ENCODE results near the gene BCL7A.

DNA sequence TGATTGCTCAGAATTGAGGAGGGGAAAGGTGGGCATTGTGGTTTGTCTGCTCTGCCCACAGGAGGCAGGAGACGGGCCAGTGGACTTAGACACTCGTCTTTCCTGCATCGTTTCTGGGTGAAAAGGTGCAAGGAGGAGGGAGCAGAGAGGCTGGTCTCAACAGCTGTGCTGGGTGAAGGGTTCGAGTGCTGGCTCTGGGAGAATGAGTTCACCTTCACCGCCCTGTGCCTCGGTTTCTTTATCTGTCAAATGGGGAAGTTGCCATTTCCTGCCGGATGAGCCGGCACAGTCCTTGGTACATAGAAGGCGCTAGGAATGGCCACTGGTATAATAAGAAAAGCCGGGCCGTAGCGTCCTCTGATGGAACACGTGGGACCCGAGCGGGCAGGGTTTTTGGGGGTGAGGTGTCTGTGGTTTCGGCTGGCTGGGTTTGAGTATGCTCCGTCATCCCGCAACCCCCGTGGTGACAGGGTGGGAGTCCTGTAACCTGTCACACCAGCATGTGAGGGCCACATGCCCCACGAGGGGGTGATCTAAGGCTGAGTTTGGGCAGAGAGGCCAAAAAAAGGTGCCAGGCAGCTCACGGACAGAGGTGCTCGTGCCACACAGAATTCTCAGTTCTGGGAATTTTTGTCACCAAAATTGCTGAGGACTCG, 7.3 kb downstream of the BCL7A start:
- TF ChIP-seq, protein P1, sequence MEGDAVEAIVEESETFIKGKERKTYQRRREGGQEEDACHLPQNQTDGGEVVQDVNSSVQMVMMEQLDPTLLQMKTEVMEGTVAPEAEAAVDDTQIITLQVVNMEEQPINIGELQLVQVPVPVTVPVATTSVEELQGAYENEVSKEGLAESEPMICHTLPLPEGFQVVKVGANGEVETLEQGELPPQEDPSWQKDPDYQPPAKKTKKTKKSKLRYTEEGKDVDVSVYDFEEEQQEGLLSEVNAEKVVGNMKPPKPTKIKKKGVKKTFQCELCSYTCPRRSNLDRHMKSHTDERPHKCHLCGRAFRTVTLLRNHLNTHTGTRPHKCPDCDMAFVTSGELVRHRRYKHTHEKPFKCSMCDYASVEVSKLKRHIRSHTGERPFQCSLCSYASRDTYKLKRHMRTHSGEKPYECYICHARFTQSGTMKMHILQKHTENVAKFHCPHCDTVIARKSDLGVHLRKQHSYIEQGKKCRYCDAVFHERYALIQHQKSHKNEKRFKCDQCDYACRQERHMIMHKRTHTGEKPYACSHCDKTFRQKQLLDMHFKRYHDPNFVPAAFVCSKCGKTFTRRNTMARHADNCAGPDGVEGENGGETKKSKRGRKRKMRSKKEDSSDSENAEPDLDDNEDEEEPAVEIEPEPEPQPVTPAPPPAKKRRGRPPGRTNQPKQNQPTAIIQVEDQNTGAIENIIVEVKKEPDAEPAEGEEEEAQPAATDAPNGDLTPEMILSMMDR (IDR thresholded peaks at IDR 0.05; ENCODE audit: poor library complexity): no peak
- no peak for TF ChIP-seq EZH2 (IDR thresholded peaks at IDR 0.05; ENCODE audit: borderline replicate concordance)
- no peak for TF ChIP-seq EZH2phosphoT487 (IDR thresholded peaks at IDR 0.05; ENCODE audit: low read depth, severe bottlenecking, unreplicated experiment)

All from hepatocyte (in vitro differentiated cells).